NT2/D1 (cell line): ENCODE measurements around the gene DDX6.

Experiments used
- YY1 ChIP-seq: IDR thresholded peaks from 2 replicates; pipeline ENCODE4 v1.6.1; 2011; ENCODE audit not compliant: insufficient read length, insufficient read depth
- ZNF274 ChIP-seq: IDR thresholded peaks from 2 replicates; pipeline ENCODE4 v1.6.1; 2011; ENCODE audit warnings: mild to moderate bottlenecking, low read depth, low read length

DNA sequence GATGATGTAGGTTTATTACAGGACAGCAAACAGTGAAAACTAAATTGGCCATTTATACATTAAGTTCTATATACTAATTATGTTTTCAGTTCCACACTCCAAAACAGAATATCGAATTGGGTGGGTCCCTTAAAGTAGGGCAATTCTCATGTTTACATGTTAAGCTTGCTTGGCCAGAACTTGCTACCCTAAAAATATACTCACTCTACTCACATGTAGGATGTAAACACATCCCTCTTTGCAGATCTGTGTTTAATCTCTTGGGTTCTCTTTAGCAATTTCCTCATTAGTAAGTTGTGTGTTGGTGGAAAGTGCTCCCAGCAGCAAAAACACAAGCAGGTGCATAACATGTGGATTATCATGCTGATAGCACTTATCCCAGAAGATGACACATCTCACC, 22.6 kb upstream of the DDX6 start:
- TF ChIP-seq YY1 (no peak), ZNF274 (no peak)
